A549 (cell line): ENCODE data around the gene ATP7B. TPM values are rescaled to one million over a fixed set of nuclear protein-coding genes. Genes with fewer than 3 reads are reported as not detected.

Source experiments
- ATAC-seq, 2 experiments: fragments of 200-7000 bp in 1 of 2; fragments of >200 bp in 1 of 2; cut with Nextera tagmentation in 1 of 2; cut with Tn5 transposase in 1 of 2; 3 replicates each; pipeline versions ENCODE4 v1.8.0 to v1.9.1; 2018 to 2020; ENCODE audit warnings: mild to moderate bottlenecking in 1 of 2, moderate library complexity in 1 of 2
- CTCF ChIA-PET: fragments of 300-600 bp; sonication (Branson Sonifier 250); formaldehyde crosslinking; extraction: SDS; loops from one replicate; lab custom pipeline; 2021; ENCODE audit warnings: antibody characterized with exemption, inconsistent platforms; lab: Yijun Ruan, JAX
- POLR2A ChIA-PET: fragments of 350-600 bp; formaldehyde crosslinking; extraction: SDS; loops from one replicate; lab custom pipeline; 2021; ENCODE audit warnings: antibody characterized with exemption, inconsistent platforms; lab: Yijun Ruan, JAX
- DNase-seq, 2 experiments: peaks; one replicate each; pipeline versions ENCODE4 v3.0.0 to v3.0.0-alpha.2; 2011 to 2016; ENCODE audit warnings: low read depth in 1 of 2, low spot score in 1 of 2
- FAIRE-seq: peaks from 2 replicates; lab custom pipeline; 2011; peaks lifted over from hg19 to GRCh38; lab: Jason Lieb, UNC
- H3K27ac ChIP-seq, 2 experiments: fragments of >200 bp; sonication (Bioruptor Twin); formaldehyde crosslinking; 3 replicates each; pipeline ENCODE4 v1.5.1; 2016 to 2017
- H3K4me1 ChIP-seq: fragments of >200 bp; sonication (Bioruptor Twin); formaldehyde crosslinking; 3 replicates; pipeline ENCODE4 v1.6.1; 2016
- H3K4me2 ChIP-seq: fragments of >200 bp; sonication (Bioruptor Twin); formaldehyde crosslinking; 3 replicates; pipeline ENCODE4 v1.6.1; 2016
- H3K4me3 ChIP-seq: fragments of >200 bp; sonication (Bioruptor Twin); formaldehyde crosslinking; 3 replicates; pipeline ENCODE4 v1.5.1; 2016
- H3K9me3 ChIP-seq: fragments of >200 bp; sonication (Bioruptor Twin); formaldehyde crosslinking; 3 replicates; pipeline ENCODE4 v1.6.1; 2016
- BCL3 ChIP-seq: fragments of >200 bp; sonication (Bioruptor Twin); formaldehyde crosslinking; IDR thresholded peaks from 3 replicates; pipeline ENCODE4 v1.6.1; 2016
- CBX2 ChIP-seq: fragments of 200-600 bp; sonication (generic); IDR thresholded peaks from 2 replicates; pipeline ENCODE4 v1.6.1; 2016; ENCODE audit warnings: low read depth, mild to moderate bottlenecking, borderline replicate concordance
- CBX8 ChIP-seq: fragments of 200-600 bp; sonication (generic); IDR thresholded peaks from 2 replicates; pipeline ENCODE4 v1.6.1; 2016
- CEBPB ChIP-seq, 2 experiments: fragments of >200 bp in 1 of 2; sonication (Bioruptor Twin) in 1 of 2; formaldehyde crosslinking in 1 of 2; IDR thresholded peaks; 2 replicates each; pipeline ENCODE4 v1.6.1; 2012 to 2016
- CHD2 ChIP-seq: fragments of 150-350 bp; IDR thresholded peaks from 2 replicates; pipeline ENCODE4 v1.6.1; 2014; ENCODE audit warnings: low read length; ENCODE audit not compliant: partially characterized antibody
- EHF ChIP-seq: fragments of 250-450 bp; sonication (Bioruptor Pico); IDR thresholded peaks from 2 replicates; pipeline ENCODE4 v1.5.0; 2020; ENCODE audit warnings: mild to moderate bottlenecking
- EHMT2 ChIP-seq: fragments of 200-600 bp; sonication (generic); IDR thresholded peaks from 2 replicates; pipeline ENCODE4 v1.6.1; 2016; ENCODE audit warnings: antibody characterized with exemption, low read depth, mild to moderate bottlenecking, moderate library complexity
- EP300 ChIP-seq, 2 experiments: fragments of >200 bp; sonication (Bioruptor Twin); formaldehyde crosslinking; IDR thresholded peaks; 2 replicates in 1 of 2; 3 replicates in 1 of 2; pipeline ENCODE4 v1.6.1; 2016 to 2017
- FOSL2 ChIP-seq, 2 experiments: fragments of 450-650 bp in 1 of 2; fragments of >200 bp in 1 of 2; sonication (Bioruptor Twin) in 1 of 2; formaldehyde crosslinking; IDR thresholded peaks; 2 replicates each; pipeline versions ENCODE4 v1.5.0 to v1.6.1; 2016 to 2020; ENCODE audit warnings: mild to moderate bottlenecking in 1 of 2, moderate library complexity in 1 of 2
- FOXS1 ChIP-seq: fragments of 250-450 bp; sonication (Bioruptor Pico); IDR thresholded peaks from 2 replicates; pipeline ENCODE4 v1.5.0; 2020; ENCODE audit warnings: mild to moderate bottlenecking, moderate library complexity
- GATA3 ChIP-seq: IDR thresholded peaks from 2 replicates; pipeline ENCODE4 v1.6.1; 2012; ENCODE audit warnings: borderline replicate concordance
- HES2 ChIP-seq: fragments of >200 bp; sonication (Bioruptor Twin); formaldehyde crosslinking; IDR thresholded peaks from 2 replicates; pipeline ENCODE4 v1.6.1; 2016
- HEYL ChIP-seq: fragments of 250-450 bp; sonication (Bioruptor Pico); IDR thresholded peaks from 2 replicates; pipeline ENCODE4 v1.8.0; 2021; ENCODE audit warnings: mild to moderate bottlenecking, moderate library complexity
- HOXA7 ChIP-seq: fragments of 250-450 bp; sonication (Bioruptor Pico); IDR thresholded peaks from 2 replicates; pipeline ENCODE4 v1.5.0; 2020; ENCODE audit warnings: mild to moderate bottlenecking, moderate library complexity
- HOXB13 ChIP-seq: fragments of 250-450 bp; sonication (Bioruptor Pico); IDR thresholded peaks from 2 replicates; pipeline ENCODE4 v1.5.0; 2020; ENCODE audit warnings: low read depth, mild to moderate bottlenecking, moderate library complexity
- JUNB ChIP-seq: fragments of >200 bp; sonication (Bioruptor Twin); formaldehyde crosslinking; IDR thresholded peaks from 2 replicates; pipeline ENCODE4 v1.6.1; 2016
- MAFK ChIP-seq: fragments of 450-650 bp; IDR thresholded peaks from 2 replicates; pipeline ENCODE4 v1.6.1; 2014; ENCODE audit not compliant: partially characterized antibody
- NR3C1 ChIP-seq: fragments of >200 bp; sonication (Bioruptor Twin); formaldehyde crosslinking; IDR thresholded peaks from 3 replicates; pipeline ENCODE4 v1.6.1; 2017
- PHF8 ChIP-seq: fragments of 200-600 bp; sonication (generic); IDR thresholded peaks from 2 replicates; pipeline ENCODE4 v1.6.1; 2016; ENCODE audit warnings: low read depth, mild to moderate bottlenecking, antibody characterized with exemption, moderate library complexity, borderline replicate concordance
- POLR2A ChIP-seq: IDR thresholded peaks from 2 replicates; pipeline ENCODE4 v1.6.1; 2012; ENCODE audit warnings: mild to moderate bottlenecking, low read length
- RARB ChIP-seq: fragments of 250-450 bp; sonication (Bioruptor Pico); IDR thresholded peaks from 2 replicates; pipeline ENCODE4 v1.8.0; 2021; ENCODE audit warnings: mild to moderate bottlenecking, moderate library complexity
- RCOR1 ChIP-seq: fragments of 150-350 bp; IDR thresholded peaks from 2 replicates; pipeline ENCODE4 v1.6.1; 2014; ENCODE audit warnings: antibody characterized with exemption, low read length, low read depth
- RFX5 ChIP-seq: fragments of 450-650 bp; IDR thresholded peaks from 2 replicates; pipeline ENCODE4 v1.7.1; 2014; ENCODE audit warnings: antibody characterized with exemption, mild to moderate bottlenecking, moderate library complexity
- RNF2 ChIP-seq: fragments of 200-600 bp; sonication (generic); IDR thresholded peaks from 2 replicates; pipeline ENCODE4 v1.6.1; 2016; ENCODE audit warnings: low read depth, mild to moderate bottlenecking, antibody characterized with exemption, moderate library complexity, borderline replicate concordance
- TP53 ChIP-seq: fragments of 250-450 bp; sonication (Bioruptor Pico); IDR thresholded peaks from 2 replicates; pipeline ENCODE4 v1.5.0; 2021; ENCODE audit warnings: mild to moderate bottlenecking, moderate library complexity
- USF2 ChIP-seq: fragments of 450-650 bp; IDR thresholded peaks from 2 replicates; pipeline ENCODE4 v1.6.1; 2014; ENCODE audit warnings: antibody characterized with exemption
- ZC3H11A ChIP-seq: fragments of 450-650 bp; IDR thresholded peaks from 2 replicates; pipeline ENCODE4 v1.6.1; 2014; ENCODE audit warnings: antibody characterized with exemption, mild to moderate bottlenecking
- ZSCAN20 ChIP-seq: fragments of 250-450 bp; sonication (Bioruptor Pico); IDR thresholded peaks from 2 replicates; pipeline ENCODE4 v1.8.0; 2022; ENCODE audit warnings: mild to moderate bottlenecking, moderate library complexity
- WGBS: methylation state at CpG from one replicate; pipeline ENCODE4 v1.1.6; 2017; ENCODE audit errors: missing lambda C conversion rate; 5-methylcytosine and 5-hydroxymethylcytosine counted together
- polyA plus RNA-seq, 4 experiments: library from polyadenylated mRNA; depleted of rRNA in 3 of 4; stranded (reverse); fragments of >200 nt; fragmentation: RNase III in 1 of 4; extraction: RNeasy Plus Mini Kit Qiagen cat#74134 plus additional on column Dnase treatment in 1 of 4; gene quantifications; 2 replicates in 3 of 4; 3 replicates in 1 of 4; pipeline ENCODE4 v1.2.3, GENCODE V29; 2011 to 2017
- TF ChIP-seq, protein P1 (sequence below): fragments of 250-450 bp; sonication (Bioruptor Pico); IDR thresholded peaks from 2 replicates; pipeline ENCODE4 v1.5.0; 2020; ENCODE audit warnings: low read depth, mild to moderate bottlenecking, moderate library complexity

Gene ATP7B
- polyA plus RNA-seq, 2 of the 4 experiments (the other 2 are of a cell fraction), result 2.8 to 3.9 TPM

- Histone ChIP-seq H3K9me3 (no peaks in the 10 kb centered on the region), H3K4me2 (no peak overlapping the region), H3K4me1 (no peaks in the 10 kb centered on the region), H3K27ac (no peak overlapping the region), H3K4me3 (no peak overlapping the region)
- DNase-seq (no peak), ATAC-seq (no peak), FAIRE-seq (no peak)
- CTCF ChIA-PET, result no interaction called here
- POLR2A ChIA-PET, result no interaction called here
- WGBS, result 64% methylated on average over 6 of the region's 7 CpGs
- no peak for TF ChIP-seq CEBPB (IDR thresholded peaks at IDR 0.05)
- TF ChIP-seq RNF2, result no peak
- no peak for TF ChIP-seq EHF (CRISPR knock-in tag)
- TF ChIP-seq JUNB, result no peak
- TF ChIP-seq RFX5, result no peak
- no peak for TF ChIP-seq TP53 (CRISPR knock-in tag)
- TF ChIP-seq HOXA7 (CRISPR knock-in tag), result no peak
- TF ChIP-seq HEYL (CRISPR knock-in tag), result no peak
- TF ChIP-seq CBX2, result no peak
- no peak for TF ChIP-seq RCOR1
- TF ChIP-seq EHMT2, result no peak
- TF ChIP-seq EP300 (IDR thresholded peaks at IDR 0.05), result no peak
- no peak for TF ChIP-seq POLR2A
- no peak for TF ChIP-seq HOXB13 (CRISPR knock-in tag)
- TF ChIP-seq CHD2, result no peak
- TF ChIP-seq NR3C1, result no peak
- TF ChIP-seq ZSCAN20 (CRISPR knock-in tag), result no peak
- no peak for TF ChIP-seq HES2
Measured at GRCh38 chr13:51916051-51916818, 95.0 kb downstream of the ATP7B start.

GRCh38 chr13:51914137-51914493, 97.1 kb downstream of the ATP7B start:
- Histone ChIP-seq H3K27ac (no peak overlapping the region), H3K4me1 (no peaks in the 10 kb centered on the region), H3K4me3 (no peak overlapping the region), H3K9me3 (no peaks in the 10 kb centered on the region), H3K4me2 (no peak overlapping the region)
- no peak for DNase-seq
- POLR2A ChIA-PET, result no interaction called here
- FAIRE-seq, result no peak
- WGBS, result 51% methylated on average over 7 of the region's 7 CpGs
- CTCF ChIA-PET, result interaction anchor here (1.4 to 1.5 kb wide), 3 partner anchors 9 to 627 kb away, joined by 3 to 5 read pairs (median 3); no protein-coding TSS in a partner anchor
- no peak for ATAC-seq
- no peak for TF ChIP-seq FOSL2 (IDR thresholded peaks at IDR 0.05)
- no peak for TF ChIP-seq FOSL2 (CRISPR knock-in tag; IDR thresholded peaks at IDR 0.05)
- TF ChIP-seq, protein P1, sequence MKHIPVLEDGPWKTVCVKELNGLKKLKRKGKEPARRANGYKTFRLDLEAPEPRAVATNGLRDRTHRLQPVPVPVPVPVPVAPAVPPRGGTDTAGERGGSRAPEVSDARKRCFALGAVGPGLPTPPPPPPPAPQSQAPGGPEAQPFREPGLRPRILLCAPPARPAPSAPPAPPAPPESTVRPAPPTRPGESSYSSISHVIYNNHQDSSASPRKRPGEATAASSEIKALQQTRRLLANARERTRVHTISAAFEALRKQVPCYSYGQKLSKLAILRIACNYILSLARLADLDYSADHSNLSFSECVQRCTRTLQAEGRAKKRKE (CRISPR knock-in tag), result no peak
- no peak for TF ChIP-seq MAFK
- TF ChIP-seq ZC3H11A, result no peak
- no peak for TF ChIP-seq PHF8
- TF ChIP-seq CBX8, result no peak
- no peak for TF ChIP-seq RARB
- TF ChIP-seq FOXS1 (CRISPR knock-in tag), result no peak
- no peak for TF ChIP-seq GATA3
- no peak for TF ChIP-seq CBX2
- TF ChIP-seq TP53 (CRISPR knock-in tag), result no peak
- TF ChIP-seq EP300 (IDR thresholded peaks at IDR 0.05), result no peak
- TF ChIP-seq USF2, result no peak
- TF ChIP-seq RCOR1, result no peak
- no peak for TF ChIP-seq BCL3
